HUES64 (cell line): Measurements from ENCODE around the gene UBR2.
"Not testable (repeated sequence)": the region's sequence is repeated elsewhere in the genome, so short reads cannot be mapped to it uniquely, and the experiment has no call there.

ENCODE experiments used
- H3K27ac ChIP-seq: 2 replicates; pipeline ENCODE4 v1.7.0; 2013; ENCODE audit warnings: low read depth, low read length, inconsistent platforms
- H3K27me3 ChIP-seq: 2 replicates; pipeline ENCODE4 v1.6.1; 2013; ENCODE audit warnings: mild to moderate bottlenecking, low read length; ENCODE audit not compliant: insufficient read depth
- H3K36me3 ChIP-seq: 2 replicates; pipeline ENCODE4 v1.6.1; 2013; ENCODE audit warnings: mild to moderate bottlenecking, low read length; ENCODE audit not compliant: insufficient read depth
- H3K4me1 ChIP-seq: 2 replicates; pipeline ENCODE4 v1.6.1; 2013; ENCODE audit warnings: mild to moderate bottlenecking, low read length, moderate library complexity; ENCODE audit not compliant: insufficient read depth
- H3K4me3 ChIP-seq: 2 replicates; pipeline ENCODE4 v1.5.1; 2013; ENCODE audit warnings: mild to moderate bottlenecking, low read length, moderate library complexity
- H3K9ac ChIP-seq: 2 replicates; pipeline ENCODE4 v1.6.1; 2013; ENCODE audit warnings: mild to moderate bottlenecking, low read depth, low read length
- H3K9me3 ChIP-seq: 2 replicates; pipeline ENCODE4 v1.6.1; 2013; ENCODE audit warnings: low read depth, low read length; ENCODE audit not compliant: insufficient read depth
- WGBS: fragments of 150-250, 120-280 bp; methylation state at CpG from one replicate; pipeline ENCODE4 v1.1.7; 2013; ENCODE audit warnings: missing lambda C conversion rate; 5-methylcytosine and 5-hydroxymethylcytosine counted together

Gene UBR2

GRCh38 chr6:42571611-42572342 is 7.9 kb downstream of the UBR2 start:
- WGBS: 63% methylated on average over 6 of the region's 7 CpGs
- Histone ChIP-seq H3K27ac (no peak overlapping the region), H3K4me1 (peaks cover 8% of the 10 kb centered on the region), H3K27me3 (no peaks in the 10 kb centered on the region), H3K4me3 (no peak overlapping the region), H3K9me3 (no peaks in the 10 kb centered on the region), H3K9ac (no peak overlapping the region), H3K36me3 (peaks cover 26% of the 10 kb centered on the region)

GRCh38 chr6:42572523-42572922 is 8.7 kb downstream of the UBR2 start:
- peaks cover 8% of the 10 kb centered on the region for H3K4me1 ChIP-seq
- no peak overlapping the region for H3K4me3 ChIP-seq
- no peak overlapping the region for H3K27ac ChIP-seq

GRCh38 chr6:42576538-42576937 is 12.7 kb downstream of the UBR2 start:
- not testable (repeated sequence) for H3K4me1 ChIP-seq, H3K4me3 ChIP-seq, H3K9ac ChIP-seq, H3K9me3 ChIP-seq, H3K27ac ChIP-seq, H3K27me3 ChIP-seq
- 95% methylated on average over 7 of the region's 7 CpGs for WGBS
- H3K36me3 ChIP-seq: peaks cover 33% of the 10 kb centered on the region

More at GRCh38 chr6:42572523-42572922, 8.7 kb downstream of the UBR2 start:
- H3K9ac ChIP-seq: no peak overlapping the region
- no peaks in the 10 kb centered on the region for H3K9me3 ChIP-seq
- H3K36me3 ChIP-seq: peaks cover 26% of the 10 kb centered on the region
- WGBS: 90% methylated on average over 4 of the region's 4 CpGs
- H3K27me3 ChIP-seq: no peaks in the 10 kb centered on the region

- H3K27me3 ChIP-seq: no peaks in the 10 kb centered on the region
- H3K9me3 ChIP-seq: no peaks in the 10 kb centered on the region
- H3K27ac ChIP-seq: no peak overlapping the region
- no peaks in the 10 kb centered on the region for H3K4me1 ChIP-seq
- 95% methylated on average over 2 of the region's 2 CpGs for WGBS
- peaks cover 25% of the 10 kb centered on the region for H3K36me3 ChIP-seq
- H3K4me3 ChIP-seq: no peak overlapping the region
- H3K9ac ChIP-seq: no peak overlapping the region
These were observed 34.5 kb downstream of the UBR2 start for GRCh38 chr6:42598300-42598699.

- Histone ChIP-seq H3K9me3 (no peaks in the 10 kb centered on the region), H3K4me1 (no peaks in the 10 kb centered on the region), H3K27ac (no peak overlapping the region), H3K27me3 (no peaks in the 10 kb centered on the region), H3K4me3 (no peak overlapping the region), H3K9ac (no peak overlapping the region), H3K36me3 (peaks cover 28% of the 10 kb centered on the region)
- WGBS: 89% methylated on average over 2 of the region's 3 CpGs
These were observed 35.7 kb downstream of the UBR2 start for GRCh38 chr6:42599558-42599957.

GRCh38 chr6:42604150-42604549 is 40.3 kb downstream of the UBR2 start:
- Histone ChIP-seq H3K9me3 (no peaks in the 10 kb centered on the region), H3K4me3 (no peak overlapping the region), H3K27me3 (no peaks in the 10 kb centered on the region), H3K27ac (no peak overlapping the region), H3K4me1 (no peaks in the 10 kb centered on the region), H3K36me3 (peaks cover 43% of the 10 kb centered on the region), H3K9ac (no peak overlapping the region)

GRCh38 chr6:42604699-42605098 is 40.9 kb downstream of the UBR2 start:
- 95% methylated on average over 2 of the region's 2 CpGs for WGBS
- H3K4me1 ChIP-seq, H3K27me3 ChIP-seq, H3K27ac ChIP-seq, H3K9ac ChIP-seq, H3K4me3 ChIP-seq, H3K9me3 ChIP-seq: not testable (repeated sequence)
- H3K36me3 ChIP-seq: peaks cover 45% of the 10 kb centered on the region

GRCh38 chr6:42610416-42610815 is 46.6 kb downstream of the UBR2 start:
- no peak overlapping the region for H3K4me3 ChIP-seq
- H3K9ac ChIP-seq: no peak overlapping the region
- no peaks in the 10 kb centered on the region for H3K9me3 ChIP-seq
- no peaks in the 10 kb centered on the region for H3K4me1 ChIP-seq
- no peak overlapping the region for H3K27ac ChIP-seq
- H3K27me3 ChIP-seq: no peaks in the 10 kb centered on the region
- 92% methylated on average over 2 of the region's 3 CpGs for WGBS
- peaks cover 50% of the 10 kb centered on the region for H3K36me3 ChIP-seq

- H3K4me3 ChIP-seq: no peak overlapping the region
- peaks cover 16% of the 10 kb centered on the region for H3K4me1 ChIP-seq
- no peaks in the 10 kb centered on the region for H3K9me3 ChIP-seq
- no peak overlapping the region for H3K9ac ChIP-seq
- 88% methylated on average over 2 of the region's 2 CpGs for WGBS
- peaks cover 47% of the 10 kb centered on the region for H3K36me3 ChIP-seq
- H3K27me3 ChIP-seq: no peaks in the 10 kb centered on the region
- H3K27ac ChIP-seq: no peak overlapping the region
These were observed 51.7 kb downstream of the UBR2 start for GRCh38 chr6:42615518-42615917.

GRCh38 chr6:42616716-42617115 is 52.9 kb downstream of the UBR2 start:
- 94% methylated on average over 3 of the region's 3 CpGs for WGBS
- H3K27me3 ChIP-seq: no peaks in the 10 kb centered on the region
- H3K27ac ChIP-seq: peak overlapping the region; percentile 38
- no peak overlapping the region for H3K4me3 ChIP-seq
- no peak overlapping the region for H3K9ac ChIP-seq
- H3K36me3 ChIP-seq: peaks cover 49% of the 10 kb centered on the region
- H3K9me3 ChIP-seq: no peaks in the 10 kb centered on the region
- H3K4me1 ChIP-seq: peaks cover 16% of the 10 kb centered on the region

- Histone ChIP-seq H3K36me3 (peaks cover 44% of the 10 kb centered on the region), H3K4me1 (peaks cover 16% of the 10 kb centered on the region), H3K27me3 (no peaks in the 10 kb centered on the region), H3K9ac (no peak overlapping the region), H3K9me3 (no peaks in the 10 kb centered on the region), H3K4me3 (no peak overlapping the region), H3K27ac (no peak overlapping the region; the same call in 1 of the 2 replicates)
- 67% methylated on average over 1 of the region's 1 CpG for WGBS
These were observed 54.3 kb downstream of the UBR2 start for GRCh38 chr6:42618105-42618504.

- H3K4me3 ChIP-seq: no peak overlapping the region
- 55% methylated on average over 5 of the region's 5 CpGs for WGBS
- H3K36me3 ChIP-seq: peaks cover 44% of the 10 kb centered on the region
- H3K9ac ChIP-seq: no peak overlapping the region
- H3K27me3 ChIP-seq: no peaks in the 10 kb centered on the region
- peak overlapping the region; percentile 10; the same call in 1 of the 2 replicates for H3K27ac ChIP-seq
- H3K9me3 ChIP-seq: no peaks in the 10 kb centered on the region
- peaks cover 16% of the 10 kb centered on the region for H3K4me1 ChIP-seq
These were observed 54.9 kb downstream of the UBR2 start for GRCh38 chr6:42618686-42619085.
